GM18858 (cell line): ENCODE measurements around the gene PPP1R18.
"Not testable (repeated sequence)": the region's sequence is repeated elsewhere in the genome, so short reads cannot be mapped to it uniquely, and the experiment has no call there.

Source experiments
- ATAC-seq: cut with Tn5 transposase; IDR thresholded peaks from one replicate; pipeline ENCODE4 v1.9.1; 2021; ENCODE audit not compliant: unreplicated experiment

Gene PPP1R18

DNA sequence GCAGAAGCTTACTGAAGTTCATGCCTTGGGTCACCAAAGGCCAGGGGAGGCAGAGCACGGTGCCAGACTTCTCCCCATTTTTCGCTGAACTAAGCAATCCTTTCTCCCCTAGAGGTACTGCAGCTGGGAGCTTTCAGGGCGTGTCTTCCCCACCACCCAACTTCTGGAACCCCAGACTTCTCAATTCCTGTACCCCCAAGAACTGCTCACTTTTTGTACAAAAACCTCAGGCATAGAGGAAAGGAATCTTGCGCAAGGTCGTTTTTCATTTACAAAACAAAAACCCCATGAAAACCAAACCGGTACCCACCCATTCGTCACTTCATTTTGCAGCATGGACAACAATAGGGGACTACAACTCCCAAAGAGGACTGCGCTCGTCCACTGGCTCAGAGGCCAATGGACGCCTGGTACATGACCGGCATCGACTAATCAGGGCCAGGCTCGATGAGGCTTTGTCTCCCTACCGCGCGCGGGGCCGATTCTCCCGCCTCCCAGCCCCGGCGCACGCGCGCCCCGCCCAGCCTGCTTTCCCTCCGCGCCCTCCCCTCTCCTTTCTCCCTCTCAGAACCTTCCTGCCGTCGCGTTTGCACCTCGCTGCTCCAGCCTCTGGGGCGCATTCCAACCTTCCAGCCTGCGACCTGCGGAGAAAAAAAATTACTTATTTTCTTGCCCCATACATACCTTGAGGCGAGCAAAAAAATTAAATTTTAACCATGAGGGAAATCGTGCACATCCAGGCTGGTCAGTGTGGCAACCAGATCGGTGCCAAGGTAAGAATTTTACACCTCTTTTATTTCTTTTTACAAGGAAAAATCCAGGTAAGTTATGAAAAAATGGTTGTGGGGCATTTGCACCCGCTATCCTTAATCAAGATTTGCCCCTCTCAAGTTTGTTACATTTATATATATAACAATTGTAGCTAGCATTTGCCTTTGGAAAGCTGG lies 33.6 kb upstream of the PPP1R18 start, which contains the start of gene TUBB:
TUBB (plus strand) TSS at position 562 of the 947 bp plus-strand sequence; CDS start at position 717, 155 bp downstream.
- no peak for ATAC-seq

DNA sequence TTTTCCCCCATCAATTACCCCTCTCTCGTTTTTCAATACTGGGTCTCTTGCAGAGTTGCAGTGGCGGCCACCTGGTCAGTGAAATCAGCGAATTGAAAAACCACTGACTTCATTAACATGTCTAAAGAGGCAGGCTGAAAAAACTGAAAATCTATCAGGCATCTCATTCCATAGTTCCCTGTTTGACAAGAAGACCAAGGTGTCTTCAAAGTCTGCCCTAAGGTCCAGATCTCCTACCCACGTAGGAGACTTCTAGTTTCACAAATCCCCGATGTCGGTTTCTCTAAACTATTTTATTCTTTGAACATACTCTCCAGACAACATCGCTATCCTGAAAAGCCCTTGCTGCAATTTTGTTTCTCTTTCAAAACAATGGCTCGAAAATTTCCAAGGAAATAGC lies 32.9 kb upstream of the PPP1R18 start:
- ATAC-seq, result no peak

DNA sequence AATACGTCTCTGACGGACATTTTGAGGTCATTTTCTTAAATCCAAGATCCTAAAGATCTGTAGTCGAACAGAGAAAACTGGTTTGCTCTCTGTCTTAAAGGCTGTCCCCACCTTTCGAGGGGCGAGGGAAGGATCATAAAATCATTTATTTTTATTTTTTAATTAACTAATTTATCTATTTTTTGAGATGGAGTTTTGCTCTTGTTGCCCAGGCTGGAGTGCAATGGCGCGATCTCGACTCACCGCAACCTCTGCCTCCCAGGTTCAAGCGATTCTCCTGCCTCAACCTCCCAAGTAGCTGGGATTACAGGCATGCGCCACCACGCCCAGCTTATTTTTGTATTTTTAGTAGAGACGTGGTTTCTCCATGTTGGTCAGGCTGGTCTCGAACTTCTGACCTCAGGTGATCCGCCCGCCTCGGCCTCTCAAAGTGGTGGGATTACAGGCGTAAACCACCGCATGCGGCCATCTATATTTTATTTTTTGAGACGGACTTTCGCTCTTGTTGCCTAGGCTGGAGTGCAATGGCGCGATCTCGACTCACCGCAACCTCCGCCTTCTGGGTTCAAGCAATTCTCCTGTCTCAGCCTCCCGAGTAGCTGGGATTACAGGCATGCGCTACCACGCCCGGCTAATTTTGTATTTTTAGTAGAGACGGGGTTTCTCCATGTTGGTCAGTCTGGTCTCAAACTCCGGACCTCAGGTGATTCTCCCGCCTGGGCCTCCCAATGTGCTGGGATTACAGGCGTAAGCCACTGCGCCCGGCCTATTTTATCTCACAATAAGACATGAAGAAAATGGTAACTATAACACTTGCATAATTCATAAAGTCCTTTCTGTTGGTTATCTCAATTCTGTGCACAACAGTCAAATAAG lies 31.6 kb upstream of the PPP1R18 start:
- ATAC-seq, result not testable (repeated sequence)

DNA sequence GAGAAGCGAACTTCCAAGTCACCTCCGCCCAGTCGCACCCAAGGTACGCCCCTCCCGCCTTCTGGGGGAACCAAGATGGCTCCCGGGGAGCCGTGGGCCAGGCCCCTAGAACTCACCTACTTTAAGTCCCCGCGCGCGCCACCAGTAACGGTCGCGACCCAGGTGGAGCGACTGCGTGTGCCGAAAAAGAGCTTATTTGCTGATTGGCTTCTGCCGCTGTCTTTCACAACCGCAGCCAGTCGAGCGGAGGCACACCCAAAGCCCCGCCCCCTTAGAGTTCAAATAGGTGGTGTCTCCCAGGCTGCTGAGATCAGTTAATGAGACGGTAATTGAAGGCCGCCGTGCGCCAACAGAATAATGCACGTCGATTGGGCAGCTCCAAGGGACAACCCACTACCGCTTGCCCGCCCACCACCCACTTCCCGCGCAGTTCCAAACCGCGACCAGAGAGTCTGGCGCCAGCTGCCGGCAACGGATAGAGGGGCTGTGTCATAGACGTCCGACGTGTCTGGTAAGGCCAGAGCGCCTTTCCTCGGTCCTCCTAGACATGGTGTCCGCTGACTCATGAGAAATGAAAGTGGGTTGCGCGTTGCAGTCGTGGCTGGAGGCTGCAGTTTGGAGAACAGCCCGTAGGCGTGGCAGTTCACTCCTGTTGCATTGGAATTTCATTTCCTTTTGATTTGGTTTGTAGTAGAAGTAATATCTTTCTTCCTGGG lies 30.8 kb upstream of the PPP1R18 start, which contains the start of gene MDC1:
MDC1 (minus strand) TSS at position 153 of the 716 bp plus-strand sequence. CDS start 2,106 bp downstream, outside the sequence.
- ATAC-seq, result peak; percentile 57

DNA sequence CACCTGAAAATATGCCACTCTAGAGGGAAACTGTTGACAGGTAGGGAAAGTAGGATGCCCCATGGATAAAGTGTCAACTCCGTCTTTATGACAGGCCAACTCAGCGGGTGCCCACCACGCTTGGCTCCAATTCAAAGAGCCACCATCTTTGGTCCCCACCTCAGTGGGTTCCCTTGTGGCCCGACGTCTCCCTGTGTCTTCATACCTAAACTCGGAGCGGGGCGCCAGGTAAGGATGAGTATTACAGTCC lies 30.4 kb upstream of the PPP1R18 start:
- ATAC-seq, result no peak

DNA sequence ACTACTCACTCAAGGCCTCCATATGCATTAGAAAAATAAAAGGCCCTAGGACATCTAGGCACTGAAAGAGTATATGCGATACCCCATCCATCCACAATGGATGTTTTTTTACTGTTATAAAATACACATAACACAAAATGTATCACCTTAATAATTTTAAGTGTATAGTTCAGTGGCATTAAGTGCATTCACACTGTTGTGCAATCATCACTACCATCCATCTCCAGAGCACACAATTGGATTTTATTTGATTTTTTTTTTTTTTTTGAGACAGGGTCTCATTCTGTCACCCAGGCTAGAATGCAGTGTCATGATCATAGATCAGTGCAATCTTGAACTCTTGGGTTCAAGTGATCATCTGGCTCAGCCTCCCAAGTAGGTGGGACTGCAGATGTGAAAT lies 27.8 kb upstream of the PPP1R18 start:
- ATAC-seq, result no peak

DNA sequence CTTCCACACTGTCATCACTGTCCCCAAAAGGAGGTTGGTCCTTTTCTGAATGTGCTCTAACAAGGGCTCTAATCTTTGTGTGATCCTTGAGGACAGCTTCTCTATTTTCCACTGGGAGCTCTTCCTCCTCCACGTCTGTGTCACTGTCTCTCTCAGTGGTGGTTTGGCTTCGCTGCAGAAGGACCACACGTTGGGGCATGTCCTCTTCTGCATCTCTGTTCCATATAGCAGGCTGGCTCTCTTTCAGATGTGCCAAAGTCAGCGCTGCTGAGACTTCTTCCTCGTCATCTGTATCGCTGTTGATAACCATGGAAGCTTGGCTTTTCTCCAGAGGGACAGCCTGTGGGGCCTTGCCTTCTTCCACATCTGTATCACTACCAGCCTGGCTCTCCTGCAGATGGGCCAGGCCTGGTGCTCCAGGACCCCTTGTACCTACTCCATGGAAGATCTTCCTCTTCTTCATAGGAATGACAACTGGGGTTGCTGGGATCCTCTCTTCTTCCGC lies 26.0 kb upstream of the PPP1R18 start:
- no peak for ATAC-seq

DNA sequence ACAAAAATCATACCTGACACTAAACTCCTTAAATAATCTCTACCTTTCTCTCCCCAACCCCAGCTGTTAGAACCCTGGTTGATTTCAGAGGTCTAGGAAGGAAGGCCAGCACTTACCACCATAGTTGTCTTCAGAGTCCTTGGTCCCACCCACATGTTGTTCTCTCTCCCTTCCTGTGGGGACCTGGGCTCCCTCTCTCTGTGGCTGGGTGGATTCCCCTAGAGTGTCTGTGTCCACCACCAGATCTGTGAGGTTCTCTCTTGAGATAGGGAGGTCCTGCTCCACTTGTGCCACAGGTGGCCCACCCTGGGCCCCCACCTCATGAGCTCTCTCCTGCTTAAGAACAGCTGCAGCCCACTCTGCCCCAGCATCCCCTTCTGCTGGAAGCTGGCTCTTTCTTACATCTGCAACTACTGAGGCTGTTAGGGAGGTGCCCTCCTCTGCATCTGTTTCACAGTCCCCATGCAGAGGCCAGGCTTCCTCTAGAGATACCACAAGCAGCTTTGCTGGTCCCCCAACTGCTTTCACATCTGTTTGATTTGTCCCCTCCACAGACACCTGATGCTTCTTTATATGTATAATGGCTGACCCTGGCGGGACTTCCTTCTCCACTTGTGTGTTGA lies 25.4 kb upstream of the PPP1R18 start:
- ATAC-seq, result no peak

DNA sequence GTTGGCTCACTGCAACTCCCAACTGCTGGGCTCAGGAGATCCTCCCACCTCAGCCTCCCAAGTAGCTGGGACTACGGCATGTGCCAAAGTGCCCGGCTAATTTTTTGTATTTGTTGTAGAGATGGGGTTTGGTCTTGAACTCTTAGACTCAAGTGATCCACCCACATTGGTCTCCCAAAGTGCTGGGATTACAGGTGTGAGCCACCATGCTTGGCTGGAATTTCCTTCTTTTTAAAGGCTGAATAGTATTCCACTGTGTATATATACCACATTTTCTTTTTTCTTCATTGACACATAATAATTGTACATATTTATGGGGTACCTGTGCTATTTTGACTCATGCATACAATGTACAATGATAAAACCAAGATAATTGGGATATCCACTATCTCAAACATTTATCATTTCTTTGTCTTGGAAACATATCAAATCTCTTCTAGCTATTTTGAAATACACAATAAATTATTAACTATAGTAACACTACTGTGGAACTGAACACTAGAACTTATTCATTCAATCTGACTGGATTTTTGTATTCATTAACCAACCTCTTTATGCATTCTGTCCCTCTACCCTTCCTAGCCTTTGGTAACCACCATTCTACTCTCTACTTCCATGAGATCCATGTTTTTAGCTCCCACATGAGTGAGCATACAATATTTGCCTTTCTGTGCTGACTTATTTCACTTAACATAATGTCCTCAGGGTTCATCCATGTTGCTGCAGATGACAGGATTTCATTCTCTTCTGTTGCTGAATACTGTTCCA lies 22.8 kb upstream of the PPP1R18 start:
- no peak for ATAC-seq

DNA sequence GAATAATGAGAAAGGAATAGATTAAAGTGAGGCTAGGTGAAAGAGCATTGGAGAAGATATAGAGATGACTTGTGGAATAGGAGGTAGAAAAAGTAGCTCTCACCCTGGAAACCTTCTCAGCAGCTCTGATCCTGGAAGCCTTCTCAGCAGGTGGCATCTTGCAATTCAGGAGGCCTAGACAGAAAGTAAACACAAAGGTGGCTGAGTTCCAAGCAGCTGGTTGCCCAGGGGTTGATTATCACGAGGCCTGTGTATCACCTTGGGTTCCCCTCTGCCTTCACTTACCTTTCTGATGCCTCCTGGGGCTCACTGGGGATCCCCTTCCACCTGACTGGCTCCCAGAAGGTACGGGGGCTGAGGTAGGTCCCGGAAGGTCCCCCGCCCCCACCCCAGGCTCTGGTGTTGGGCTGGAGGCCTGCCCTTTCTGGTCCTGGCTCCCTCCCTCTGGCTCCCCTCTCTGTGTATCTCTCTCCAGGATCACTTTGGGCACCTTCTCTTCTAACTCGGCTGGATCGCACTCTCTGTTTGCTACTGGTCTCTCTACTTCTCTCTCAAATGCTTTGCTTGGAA lies 20.9 kb upstream of the PPP1R18 start:
- ATAC-seq, result no peak

DNA sequence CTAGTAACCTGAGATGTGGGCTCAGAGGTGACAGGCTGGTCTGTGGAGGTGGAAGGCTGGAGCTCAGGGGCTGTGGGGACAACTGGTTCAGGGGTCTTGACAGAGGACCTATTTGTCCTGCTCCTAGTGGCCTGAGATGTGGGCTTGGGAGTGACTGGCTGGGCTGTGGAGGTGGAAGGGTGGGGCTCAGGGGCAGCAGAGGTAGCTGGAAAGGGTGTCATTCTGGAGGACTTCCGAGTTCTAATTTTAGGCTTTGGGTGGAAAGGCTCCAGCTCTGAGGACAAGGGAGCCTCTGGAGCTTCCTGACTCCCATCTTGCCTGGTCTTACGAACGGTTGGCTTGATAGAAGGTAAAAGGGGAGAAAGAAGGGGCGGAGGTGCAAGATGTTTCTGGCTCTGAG lies 19.2 kb upstream of the PPP1R18 start:
- ATAC-seq, result no peak

DNA sequence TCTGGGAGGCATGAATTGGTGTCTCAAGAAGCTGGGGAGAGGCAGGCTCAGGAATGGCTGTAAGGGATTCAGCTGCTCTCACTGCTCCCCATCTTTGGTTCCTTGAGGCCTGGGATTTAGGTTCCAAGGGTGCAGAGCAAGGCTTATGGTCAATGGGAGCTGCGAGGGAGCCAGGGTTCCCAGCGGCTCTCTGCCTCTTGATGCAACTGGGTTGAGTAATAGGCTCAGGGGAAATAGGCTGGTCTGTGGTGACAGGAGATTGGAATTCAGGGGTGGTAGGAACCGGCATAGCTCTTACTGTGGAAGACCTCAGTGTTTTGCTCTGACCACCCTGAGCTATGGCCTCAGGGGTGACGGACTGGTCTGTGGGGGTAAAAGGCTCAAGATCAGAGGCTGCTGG lies 17.4 kb upstream of the PPP1R18 start:
- no peak for ATAC-seq

DNA sequence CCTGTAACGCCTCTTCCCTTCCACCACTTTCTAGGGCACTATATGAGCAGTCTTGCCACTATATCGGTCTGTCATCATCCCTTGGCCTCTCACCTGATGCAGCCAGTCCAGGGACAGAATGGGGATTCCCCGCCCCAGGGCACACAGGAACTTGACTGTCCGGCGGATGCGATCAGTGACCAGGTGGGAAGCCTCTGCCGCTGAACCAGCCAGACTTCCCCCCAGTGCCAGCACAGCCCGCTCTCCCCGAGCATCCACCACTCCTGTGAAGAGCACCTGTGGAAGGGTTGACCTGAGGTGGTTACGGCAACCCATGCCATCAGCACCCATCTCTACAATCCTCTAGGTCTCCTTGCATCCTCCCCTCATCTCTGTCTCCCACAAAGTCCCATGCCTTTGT lies 16.6 kb upstream of the PPP1R18 start:
- ATAC-seq, result no peak

DNA sequence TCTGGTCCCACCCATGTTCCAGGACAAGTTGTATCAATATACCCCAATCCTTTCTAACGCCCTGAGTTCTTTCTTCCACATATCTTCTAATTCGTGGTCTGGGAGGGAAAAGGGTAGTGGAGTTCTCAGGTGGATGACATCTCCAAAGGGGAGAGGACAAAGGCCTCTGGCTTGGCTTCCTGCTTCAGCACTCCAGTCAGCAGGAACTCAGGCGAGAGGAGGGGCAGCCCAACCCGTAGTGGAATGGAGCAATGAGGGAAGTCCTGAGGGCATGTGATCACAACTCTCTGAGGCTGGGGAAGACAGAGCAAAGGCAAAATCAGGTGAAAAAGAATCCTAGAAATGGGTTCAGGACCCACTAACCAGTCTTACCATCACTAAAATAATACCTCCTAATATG lies 13.9 kb upstream of the PPP1R18 start:
- no peak for ATAC-seq

DNA sequence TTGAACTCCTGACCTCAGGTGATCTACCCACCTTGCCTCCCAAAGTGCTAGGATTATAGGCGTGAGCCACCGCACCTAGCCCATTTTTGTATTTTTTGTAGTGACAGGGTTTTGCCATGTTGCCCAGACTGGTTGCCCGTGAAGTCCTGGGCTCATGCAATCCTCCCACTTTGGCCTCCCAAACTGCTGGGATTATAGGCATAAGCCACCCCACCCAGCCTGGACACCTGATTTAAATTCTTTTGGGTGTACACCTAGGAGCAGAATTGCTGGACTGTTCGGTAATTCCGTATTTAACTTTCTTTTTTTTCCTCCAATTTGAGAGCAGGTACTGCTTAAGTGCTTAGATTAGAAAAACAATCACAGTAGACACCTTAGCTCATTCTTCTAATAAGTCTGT lies 10.0 kb upstream of the PPP1R18 start:
- no peak for ATAC-seq

DNA sequence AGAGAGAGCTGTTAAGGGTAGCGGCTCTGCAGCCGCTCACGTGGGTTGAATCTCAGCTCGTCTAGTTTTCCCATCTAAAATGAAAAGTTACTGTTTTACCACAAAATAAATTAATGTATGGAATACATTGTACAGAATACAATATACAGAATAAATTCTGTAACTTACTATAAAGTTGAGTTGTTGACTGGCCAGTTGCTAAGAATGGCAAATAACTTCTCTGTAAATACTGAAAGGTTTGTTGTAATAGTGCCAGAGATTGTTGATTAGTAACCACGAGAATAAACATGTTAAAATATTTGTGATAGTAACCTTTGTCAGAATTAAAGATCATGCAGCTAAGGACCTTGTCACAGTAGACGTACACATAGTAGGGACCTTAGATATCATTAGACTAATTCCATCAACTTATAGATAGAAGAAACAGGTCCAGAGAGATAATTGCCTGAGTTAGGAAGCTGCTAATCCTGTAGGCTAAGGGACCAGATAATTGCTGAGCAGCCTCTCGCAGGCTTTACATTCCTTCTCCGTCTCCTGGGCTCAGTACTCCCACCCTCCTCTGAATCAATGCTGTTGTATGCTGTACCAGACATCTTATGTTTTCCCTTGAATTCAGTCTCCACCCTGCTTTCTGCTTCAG lies 4.9 kb upstream of the PPP1R18 start:
- no peak for ATAC-seq

DNA sequence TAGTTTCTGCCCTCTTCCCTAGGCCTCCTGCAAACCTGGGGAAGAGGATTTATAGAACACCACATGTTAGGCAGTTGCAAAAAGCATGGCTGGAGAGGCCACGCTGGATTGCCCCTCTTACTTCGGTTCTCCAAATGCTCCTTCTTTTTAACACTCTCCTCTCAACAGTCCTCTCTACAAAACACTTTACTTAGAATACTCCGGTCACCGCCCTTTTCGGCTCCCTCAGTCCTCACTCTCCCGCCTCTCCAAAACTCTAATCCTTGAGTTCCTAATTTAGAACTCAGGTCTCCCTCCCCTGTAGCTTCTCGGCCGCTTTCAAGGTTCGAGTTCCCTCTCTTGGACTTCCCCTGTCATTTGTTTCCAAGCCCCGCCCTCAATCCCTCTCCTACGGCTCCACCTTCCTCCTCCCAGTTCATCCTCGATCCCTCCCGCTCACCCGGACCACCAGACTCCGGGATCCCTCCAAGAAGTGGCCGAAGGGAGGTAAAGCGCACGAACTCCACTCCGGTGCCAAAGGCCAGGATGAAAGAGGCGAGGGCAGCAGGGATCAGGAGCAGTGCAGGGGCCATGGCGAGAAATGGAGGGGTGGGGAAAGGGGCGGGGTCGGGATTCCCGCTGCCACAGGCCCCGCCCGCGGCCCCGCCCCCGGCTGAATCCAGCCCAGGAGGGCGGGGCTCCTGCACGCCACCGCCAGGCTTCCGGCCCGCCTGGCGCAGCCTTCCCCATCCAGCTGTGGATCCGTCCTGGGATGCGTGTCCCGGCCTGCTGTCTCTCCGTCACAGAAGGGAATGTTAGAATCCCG lies 4.2 kb upstream of the PPP1R18 start, which contains the start of gene NRM:
NRM (minus strand) TSS at position 582 of the 805 bp plus-strand sequence; CDS start at position 572, 10 bp downstream.
- ATAC-seq, result no peak

DNA sequence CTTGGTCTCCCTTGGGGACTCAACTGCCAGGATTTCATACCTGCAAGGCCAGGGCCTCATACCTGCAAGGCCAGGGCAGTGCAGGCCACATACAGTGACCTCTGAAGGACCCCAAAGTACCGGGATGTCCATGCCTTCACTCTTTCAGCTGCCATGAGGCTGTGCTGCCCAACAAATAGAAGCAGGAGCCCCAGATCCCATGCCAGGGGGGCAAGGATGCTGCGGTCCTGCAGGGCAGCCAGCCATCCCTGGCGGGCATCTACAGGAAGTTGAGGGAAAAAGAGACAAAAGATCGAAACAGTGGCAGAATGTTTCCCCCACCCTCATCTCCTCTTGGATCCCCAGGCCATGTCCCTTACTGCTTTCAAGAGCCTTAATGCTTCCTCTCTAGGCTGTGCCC lies 3.5 kb upstream of the PPP1R18 start:
- no peak for ATAC-seq
